HG03280 (cell line): ENCODE results near the gene HOXD8.
A peak's percentile ranks its signal among the peaks of the same experiment; 100 is the strongest.

Experiments used
- ATAC-seq: cut with Tn5 transposase; IDR thresholded peaks from one replicate; pipeline ENCODE4 v1.9.1; 2021; ENCODE audit warnings: mild to moderate bottlenecking, moderate library complexity; ENCODE audit not compliant: unreplicated experiment

Gene HOXD8

DNA sequence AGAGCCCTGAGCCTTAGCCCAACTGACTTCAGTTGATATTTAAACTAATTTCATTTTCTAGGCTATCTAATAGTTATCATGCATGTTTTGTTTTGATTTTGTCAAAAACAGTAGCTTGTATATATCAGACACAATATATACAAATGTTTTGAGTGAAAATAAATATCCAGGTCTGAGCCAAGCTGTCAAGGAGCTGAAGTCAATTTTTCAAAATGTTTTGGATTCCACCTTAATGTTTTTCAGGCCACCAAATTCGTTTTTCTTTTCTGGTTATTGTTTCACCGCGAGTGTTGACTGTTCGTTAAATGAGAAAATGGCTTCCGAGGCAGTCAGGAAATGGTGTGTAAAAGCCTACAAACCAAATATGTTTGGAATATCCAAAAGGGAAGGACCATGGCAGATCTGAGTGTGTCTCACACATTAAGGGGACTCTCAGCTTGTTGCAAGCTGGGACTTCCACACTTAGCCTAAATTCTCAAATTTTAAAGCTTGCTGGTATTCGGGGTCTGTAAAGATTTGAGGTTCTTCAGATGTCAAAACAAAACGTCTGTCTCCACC, 27.1 kb upstream of the HOXD8 start:
- no peak for ATAC-seq

DNA sequence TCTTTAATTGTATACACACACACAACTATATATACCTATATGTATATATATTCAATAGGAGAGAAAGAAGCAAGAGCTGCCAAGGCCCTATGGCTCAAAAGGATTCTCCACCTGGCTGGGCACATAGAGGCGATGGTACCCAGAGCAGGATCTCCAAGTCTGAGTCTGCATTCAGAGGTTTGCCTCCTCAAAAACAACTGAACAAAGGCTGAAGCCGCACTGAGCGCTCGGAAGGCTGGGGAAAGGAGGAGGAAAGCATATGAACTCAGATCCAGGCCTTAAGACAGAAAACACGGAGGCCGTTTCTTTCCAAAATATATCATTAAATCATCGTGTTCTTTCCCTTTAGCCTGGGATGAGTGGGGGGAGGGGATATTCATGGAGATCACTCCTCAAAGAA, 26.3 kb upstream of the HOXD8 start:
- no peak for ATAC-seq

DNA sequence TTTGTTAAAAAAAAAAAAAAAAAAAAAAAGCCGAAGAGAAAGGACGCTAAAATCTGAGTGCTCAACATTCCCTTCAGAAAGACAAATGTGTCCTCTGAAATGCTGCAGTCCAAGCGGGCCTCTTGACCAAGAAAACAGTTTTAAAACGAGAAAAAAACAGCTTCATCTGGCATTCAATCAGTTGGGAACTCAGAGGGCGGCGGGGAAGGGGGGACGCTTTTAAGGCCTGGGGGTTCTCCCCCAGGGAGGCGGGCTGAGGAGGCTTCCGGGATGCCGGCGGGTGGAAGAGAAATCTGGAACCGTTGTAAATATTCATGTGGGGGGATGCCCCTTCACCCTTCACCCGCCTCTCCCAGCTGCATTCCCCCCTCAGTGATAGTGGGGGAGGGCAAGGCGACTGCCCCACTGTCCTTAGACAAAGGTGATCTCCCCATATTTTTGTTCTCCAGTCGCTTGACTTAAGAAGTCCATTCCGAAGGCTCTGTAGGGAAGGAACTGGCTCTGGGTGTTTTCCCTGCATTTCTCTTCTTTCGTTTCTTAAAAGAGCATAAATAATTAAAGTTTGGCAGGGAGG, 25.7 kb upstream of the HOXD8 start:
- no peak for ATAC-seq

DNA sequence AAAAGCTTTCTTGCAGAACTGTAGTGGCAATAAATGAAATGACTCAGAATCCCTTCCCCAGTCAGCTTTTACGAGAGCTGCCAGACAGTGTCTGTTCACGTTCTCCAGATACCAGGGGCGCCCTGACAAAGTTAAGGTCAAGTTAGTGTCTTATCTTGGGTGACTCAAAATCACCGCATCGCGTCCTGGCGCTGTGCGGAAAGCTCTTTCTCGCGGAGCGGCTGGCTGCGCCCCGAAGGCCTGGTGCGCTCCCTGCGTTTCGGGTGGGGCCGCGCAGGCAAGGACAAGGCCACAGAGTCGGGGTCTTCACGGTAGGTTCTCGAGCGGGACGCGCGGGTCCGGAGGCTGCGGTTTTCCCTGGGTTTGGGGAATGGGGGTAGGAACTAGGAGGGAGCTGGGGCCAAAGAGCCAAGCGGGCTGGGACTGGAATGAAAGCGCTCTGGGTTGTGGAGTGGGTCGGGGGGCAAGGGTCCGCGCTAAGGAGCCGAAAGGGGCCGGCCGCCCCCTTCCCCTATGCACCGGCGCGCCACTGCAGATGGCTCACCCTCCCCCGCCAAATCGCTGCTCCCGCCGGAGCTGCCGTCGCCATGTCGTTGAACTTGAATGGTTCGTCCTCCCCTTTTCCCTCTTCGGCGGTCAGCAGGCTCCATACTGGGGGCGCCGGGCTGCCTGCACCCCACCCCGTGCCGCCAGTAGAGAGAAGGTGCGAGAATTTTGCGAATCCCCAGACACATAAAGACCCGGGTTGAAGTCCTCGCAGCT, 25.0 kb upstream of the HOXD8 start:
- ATAC-seq: no peak

DNA sequence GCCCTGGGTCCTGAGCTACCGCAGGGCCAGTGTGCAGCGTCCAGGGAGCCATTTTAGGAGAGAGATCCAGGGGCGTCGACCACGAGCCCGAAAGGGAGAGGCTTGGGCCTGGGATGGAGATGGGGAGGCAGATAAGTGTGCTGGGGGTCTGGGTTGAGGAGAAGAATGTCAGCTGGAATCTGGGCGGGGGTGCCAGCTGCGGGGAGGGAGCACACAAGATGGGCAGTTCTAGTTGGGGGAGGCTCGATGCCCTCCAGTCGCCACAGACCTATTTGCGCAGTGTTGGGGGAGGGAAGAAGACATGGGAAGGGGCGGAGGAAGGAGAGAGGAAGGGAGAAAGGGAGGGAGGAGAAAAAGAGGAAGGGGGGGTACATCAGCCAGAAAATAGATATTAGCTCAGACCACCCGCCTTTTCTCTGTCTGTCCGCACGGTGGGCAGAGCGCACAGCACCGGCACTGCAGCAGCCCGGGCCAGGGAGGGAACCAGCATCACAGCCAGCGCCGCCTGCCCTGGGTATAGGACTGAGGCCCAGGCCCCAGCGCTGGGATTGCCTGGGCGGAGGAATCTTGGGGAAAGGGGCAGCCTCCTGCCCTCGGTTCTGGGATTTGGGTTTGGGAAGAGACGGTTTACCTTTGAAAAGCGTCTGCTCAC, 24.3 kb upstream of the HOXD8 start:
- ATAC-seq: no peak

DNA sequence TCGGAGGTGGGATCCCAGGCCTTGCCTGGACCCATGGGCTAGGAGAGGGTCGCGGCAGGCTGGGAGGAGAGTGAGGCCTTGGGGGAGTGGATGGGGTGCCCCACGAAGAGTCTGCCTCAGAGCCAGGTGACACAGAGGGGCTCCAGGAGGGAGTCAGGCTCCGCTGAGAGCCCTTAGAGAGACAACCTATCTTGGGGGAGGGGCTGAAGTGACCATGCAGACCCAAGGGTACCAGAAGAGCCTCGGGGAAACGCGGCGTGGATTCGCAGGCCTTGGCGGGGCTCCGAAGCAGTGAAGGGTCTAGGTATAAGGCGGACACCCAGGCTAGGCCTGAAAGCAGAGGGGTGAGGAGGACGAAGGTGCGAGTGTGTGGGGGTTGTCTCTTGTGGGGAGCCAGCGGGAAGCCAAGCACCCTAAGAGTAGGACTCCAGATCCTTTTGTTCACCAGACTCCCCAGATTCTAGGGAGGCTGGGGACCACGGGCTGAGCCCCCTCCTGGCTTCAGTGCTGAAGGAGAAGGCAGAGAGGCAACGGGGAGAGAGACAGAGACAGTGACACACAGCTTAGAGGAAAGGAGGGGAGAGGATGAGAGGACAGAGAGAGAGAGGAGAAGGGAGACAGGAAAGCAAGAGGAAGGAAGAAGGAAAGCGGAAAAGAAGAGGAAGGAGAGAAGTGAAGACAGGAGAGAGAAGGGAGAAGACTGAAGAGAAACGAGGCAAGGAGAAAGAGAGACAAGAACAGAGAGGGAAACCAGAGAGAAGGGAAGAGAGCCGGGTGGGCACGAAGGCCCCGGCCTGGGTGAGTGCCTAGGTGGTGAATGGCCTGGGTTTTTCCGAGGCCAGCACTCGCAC, 23.6 kb upstream of the HOXD8 start:
- ATAC-seq: no peak

DNA sequence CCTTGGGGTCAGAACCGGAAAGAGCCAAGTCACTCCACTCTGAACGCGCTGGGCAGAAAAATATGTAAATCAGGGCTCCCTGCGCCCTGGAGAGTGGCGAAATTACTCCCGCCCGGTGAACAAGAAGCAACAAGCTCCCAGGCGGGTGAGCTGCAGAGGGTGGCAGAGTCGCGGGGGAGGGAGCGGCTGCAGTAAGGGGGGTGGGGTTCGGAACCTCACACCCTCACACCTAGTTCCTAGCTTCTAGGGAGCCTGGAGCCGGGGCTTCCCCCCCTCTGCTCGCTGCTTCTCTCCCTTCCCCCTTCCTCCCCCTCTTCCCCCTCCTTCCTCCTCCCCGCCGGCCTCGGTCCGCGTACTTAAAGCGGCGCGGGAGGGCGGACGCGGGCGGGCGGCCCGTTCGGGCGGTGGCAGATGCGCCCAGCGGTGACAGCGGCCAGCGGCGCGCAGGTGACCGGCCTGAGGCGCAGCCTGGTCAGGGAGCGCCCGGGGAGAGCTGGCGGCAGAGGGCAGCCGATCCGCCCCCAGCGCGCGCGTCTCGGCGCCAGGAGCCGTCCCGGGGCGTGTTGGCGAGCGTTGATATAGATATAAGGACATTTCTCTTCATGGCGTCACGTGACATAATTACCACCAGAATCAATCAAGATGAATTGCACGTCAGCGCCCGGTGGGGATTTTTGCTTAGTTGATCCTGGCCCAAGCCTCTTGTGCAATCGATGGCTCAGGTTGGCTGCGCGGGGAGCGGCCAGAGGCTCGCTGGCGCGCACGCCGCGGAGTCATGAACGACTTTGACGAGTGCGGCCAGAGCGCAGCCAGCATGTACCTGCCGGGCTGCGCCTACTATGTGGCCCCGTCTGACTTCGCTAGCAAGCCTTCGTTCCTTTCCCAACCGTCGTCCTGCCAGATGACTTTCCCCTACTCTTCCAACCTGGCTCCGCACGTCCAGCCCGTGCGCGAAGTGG, 22.6 kb upstream of the HOXD8 start, which contains the start of gene HOXD11:
HOXD11 (plus strand) TSS at position 700 of the 959 bp plus-strand sequence; CDS start at position 776, 76 bp downstream.
- no peak for ATAC-seq

DNA sequence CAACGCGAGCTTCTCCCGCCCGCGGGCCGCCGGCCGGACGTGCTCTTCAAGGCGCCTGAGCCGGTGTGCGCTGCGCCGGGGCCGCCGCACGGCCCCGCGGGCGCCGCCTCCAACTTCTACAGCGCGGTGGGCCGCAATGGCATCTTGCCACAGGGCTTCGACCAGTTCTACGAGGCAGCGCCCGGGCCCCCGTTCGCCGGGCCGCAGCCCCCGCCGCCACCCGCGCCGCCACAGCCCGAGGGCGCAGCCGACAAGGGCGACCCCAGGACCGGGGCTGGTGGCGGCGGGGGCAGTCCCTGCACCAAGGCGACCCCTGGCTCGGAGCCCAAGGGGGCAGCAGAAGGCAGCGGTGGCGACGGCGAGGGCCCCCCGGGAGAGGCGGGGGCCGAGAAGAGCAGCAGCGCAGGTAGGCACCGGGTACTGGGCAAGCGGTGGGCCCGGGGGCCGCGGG, 21.7 kb upstream of the HOXD8 start:
- ATAC-seq: no peak

DNA sequence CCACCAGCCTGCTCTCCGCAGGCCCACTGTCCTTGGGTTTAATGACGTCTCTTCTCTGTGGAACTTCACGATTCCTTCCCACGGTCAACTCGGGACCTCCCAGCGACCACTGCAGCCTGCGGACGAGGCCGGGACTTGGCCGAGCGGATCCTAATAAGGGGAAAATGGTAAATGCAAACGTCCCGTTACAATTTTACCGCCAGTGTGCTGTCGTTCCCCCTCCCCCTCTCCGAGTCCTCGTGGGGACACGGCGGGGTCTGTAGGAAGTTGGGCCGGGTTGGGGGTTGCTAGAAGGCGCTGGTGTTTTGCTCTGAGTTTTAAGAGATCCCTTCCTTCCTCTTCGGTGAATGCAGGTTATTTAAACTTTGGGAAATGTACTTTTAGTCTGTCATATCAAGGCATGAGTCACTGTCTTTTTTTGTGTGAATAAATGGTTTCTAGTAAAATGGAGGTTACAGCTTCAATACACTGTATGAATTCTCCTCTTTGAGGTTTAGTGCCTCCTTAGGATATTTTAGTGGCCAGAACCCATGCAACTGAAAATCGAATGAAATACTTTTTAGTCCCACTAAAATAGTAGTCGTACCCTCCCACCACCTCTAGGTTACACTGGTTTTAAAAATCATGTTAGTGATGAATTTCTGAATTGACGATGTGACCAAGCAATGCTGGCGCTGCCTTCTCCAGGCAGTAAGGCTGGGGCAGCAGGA, 20.2 kb upstream of the HOXD8 start:
- no peak for ATAC-seq

DNA sequence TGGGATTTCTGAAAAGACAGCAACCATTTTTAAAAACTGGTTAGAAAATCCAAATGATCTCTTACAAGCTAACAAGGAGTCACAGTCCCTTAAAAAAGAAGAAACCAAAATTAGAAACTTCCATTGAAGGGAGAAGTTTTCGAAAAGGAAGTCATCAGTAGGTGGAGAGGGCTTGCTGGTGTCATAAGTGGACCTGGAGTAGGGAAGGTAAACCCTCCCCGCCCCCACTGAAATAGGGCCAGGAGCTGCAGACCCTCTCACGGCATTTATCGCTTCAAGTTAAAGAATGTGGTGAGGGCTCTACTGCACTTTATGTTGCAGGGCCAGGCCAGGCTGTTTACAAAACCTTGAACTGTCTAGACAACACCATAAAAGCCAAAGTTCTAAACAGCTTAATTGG, 19.6 kb upstream of the HOXD8 start:
- ATAC-seq: no peak

DNA sequence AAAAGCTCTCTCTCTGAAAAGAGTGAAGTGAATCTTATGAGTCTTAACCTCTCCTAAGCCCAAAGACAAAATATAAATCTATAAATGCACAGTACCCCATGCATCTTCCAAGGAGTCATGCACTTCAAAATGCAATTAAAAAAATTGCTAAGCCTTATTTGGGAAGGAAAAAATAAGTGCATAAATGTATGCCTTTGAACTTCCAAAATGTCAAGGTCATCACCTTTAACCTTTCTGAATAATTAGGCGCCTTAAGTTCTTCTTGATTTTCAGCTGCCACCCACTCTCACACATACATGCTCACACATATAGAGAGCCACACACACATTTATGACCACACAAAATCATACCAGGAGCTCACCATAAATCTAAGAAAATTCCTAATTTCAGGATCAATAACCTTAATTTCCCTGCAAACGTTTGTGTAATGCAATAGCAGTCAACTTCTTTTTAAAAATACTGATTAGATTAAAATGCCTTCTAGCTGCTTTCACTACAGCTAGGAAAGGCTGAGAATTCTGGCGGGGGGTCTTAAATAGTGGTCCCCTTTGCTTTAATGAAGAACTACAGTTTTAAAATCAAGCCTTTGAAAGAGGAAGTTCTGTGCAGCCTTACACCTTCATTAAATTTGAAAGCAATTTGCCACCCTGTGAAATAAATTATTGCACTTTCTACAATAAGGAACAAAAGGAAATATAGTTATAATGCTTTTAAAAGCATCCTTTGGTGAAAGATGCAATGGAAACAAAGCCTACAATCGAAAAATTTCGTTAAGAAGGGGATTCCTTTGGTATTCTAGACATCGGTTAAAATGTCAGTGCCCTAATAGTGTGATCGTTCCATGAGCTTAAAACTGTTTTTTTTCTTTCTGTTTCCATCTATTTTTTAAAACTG, 18.8 kb upstream of the HOXD8 start:
- no peak for ATAC-seq

DNA sequence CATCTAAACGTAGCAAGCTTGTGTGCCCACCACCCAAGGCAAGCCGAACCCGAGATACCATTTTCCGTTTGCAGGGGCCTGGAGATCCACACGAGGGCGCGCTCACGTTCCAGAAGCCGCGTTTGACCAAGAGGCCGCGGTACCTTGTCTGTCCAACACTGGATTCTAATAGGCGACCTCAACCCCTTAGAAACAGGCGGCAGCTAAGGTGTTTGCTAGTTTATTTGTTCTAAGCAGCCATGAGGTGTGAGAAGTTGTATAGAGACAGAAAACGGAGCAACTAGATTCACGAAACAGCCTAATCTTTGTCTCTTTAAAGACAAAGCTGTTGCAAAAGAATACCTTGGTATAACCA, 18.2 kb upstream of the HOXD8 start:
- peak; percentile 51 for ATAC-seq

DNA sequence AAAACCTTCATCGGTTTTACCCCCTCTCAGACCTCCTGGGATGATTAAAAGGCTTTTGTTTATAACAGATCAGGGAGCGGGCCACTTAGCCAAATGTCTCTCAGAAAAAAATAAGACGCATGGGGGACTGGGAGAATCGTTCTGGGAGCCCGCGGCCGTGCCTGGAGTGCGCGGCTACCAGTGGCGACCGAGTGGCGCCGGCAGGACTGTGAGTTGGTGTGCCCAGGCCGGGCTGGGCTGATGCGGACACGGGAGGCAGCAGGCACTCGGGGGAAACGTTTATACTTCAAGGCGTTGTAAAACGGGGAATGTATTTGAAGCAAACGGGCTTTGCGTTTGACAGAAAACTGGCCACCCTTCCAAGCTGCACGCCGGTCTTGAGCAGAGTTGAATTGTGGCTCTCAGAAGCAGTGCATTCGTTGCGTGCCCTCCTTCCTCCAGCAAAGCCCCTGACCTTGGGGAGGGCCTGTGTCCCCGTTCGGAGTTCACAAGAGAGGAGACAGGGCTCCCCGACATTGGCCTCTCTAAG, 17.6 kb upstream of the HOXD8 start:
- no peak for ATAC-seq

DNA sequence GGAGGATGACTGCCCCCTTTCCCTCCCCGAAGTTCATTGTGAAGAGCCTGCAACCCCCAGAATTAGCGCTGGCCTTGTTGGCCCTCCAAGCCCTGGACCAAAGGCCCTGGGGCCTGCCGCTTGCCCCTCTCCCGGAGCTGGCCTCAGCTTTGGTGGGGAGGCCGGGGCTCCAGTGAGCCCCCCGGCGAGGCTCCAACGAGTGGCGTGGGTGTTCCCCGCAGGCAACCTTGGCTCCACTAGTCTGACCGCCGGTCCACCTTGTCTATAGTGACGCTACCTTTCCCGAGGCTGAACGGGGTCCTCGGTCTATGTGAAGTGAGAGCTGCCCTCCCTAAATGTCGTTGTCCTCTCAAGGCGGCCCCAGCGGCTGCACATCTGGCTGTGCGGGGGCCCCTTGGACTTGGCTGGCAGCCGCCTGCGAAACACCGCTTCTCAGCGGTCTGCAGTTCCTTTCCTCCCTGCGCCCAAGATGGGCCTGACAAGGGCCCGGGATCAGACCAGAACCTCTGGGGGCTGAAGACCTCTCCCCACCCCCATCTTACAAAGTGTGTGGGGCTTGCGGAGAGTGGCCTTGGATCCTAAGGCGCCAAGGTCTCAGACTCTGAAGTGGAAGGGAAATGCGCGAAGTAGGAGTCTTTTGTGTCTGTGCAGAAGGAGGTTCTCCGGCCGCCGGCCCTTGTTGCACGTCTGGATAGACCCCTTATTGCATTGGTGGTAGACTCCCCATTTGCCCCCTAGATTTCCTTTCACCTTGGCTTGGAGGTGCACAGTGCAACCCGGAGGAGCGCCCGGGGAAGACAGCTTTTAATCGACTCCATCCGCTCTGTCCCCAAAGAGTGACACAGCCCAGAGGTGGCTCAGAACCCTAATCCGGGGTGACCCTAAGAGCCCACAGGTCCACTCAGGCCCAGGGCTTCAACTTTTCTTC, 16.9 kb upstream of the HOXD8 start:
- no peak for ATAC-seq

DNA sequence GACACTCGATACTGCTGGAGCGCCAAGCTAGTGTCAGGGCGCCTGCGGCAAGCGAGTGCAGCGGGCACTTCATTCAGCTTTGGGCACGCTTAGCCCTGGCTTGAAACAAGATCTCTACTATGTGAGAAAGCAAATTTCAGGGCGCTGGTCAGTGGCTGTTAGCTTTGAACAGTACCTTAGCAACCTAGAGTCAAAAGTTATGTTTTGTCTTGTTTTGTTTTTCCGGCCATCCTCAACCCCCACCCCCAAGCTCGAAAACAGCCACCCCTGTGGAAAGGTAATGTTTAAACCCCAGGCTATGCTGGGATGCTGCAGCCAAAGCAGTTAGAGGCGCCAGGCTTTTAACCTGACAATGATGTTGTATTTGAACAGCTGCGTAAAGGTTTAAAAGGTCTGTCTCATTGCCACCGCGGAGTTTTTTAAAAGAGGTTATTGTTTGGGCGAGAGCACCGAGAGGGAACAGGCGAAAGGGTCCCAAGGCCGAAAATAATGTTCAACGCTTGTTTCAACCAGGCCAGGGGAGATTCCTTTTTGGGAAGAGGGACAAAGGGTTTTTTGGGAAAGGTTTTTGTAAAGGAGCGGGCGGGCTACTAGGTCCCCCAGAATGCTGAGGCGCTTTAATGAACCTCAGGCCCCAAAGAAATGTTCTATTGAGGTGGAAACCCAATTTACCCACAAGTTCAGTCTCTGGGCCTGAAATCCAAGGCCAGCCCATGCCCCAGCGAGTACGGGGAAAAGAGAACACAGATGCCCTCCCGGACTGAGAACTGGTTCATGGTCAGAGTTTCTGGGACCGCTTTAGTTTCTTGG, 15.2 kb upstream of the HOXD8 start:
- no peak for ATAC-seq
